NCI-H82 (cell line): Measurements from ENCODE around the gene SLC38A10.

Experiments
- DNase-seq: peaks from one replicate; lab custom pipeline; 2025; lab: John Stamatoyannopoulos, UW

SLC38A10 gene

DNA sequence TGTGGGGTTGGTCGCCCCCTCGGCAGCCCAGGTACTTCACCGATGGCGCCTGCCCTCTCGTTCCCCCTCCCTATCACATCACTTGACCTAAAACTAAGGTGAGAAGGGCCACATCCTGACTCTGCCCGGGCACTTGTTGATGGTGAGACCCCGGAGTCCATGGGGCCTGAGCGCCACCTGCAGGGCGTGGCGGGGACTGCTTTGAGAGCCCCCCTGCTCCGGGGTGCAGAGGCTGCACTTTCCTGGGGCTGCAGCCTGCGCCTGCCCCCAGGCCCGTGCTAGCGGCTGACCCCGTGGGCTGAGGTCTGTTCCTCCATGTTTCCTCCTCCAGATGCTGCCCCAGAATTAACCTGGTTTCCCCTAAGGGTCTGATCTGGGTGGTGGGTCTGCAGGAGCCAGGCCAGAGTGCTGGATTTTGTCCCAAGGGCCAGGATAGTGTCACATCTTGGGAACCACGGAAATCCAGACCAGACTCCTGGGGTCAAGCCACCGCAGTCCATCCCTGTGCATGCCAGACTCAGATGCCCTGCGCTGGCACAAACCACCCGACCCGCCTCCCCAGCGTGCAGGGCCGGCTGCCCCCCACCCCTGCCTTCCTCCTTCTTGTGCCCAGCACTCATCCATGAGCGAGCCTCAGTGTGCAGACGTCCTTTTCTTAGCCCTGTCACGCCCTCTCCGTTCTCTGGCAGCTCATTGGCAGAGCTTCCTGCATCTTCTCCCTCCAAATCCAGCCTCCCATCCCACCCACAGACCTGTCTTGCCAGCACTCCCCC lies 53.3 kb downstream of the SLC38A10 start:
- DNase-seq: peak; percentile 83

GRCh38 chr17:81241203-81241602 lies 53.9 kb downstream of the SLC38A10 start:
- no peak for DNase-seq

GRCh38 chr17:81240761-81241160 lies 54.3 kb downstream of the SLC38A10 start:
- DNase-seq: no peak

GRCh38 chr17:81239714-81240555 lies 55.2 kb downstream of the SLC38A10 start:
- peak; percentile 38 for DNase-seq

GRCh38 chr17:81238815-81239713 lies 56.0 kb downstream of the SLC38A10 start, which contains the start of the genes NDUFAF8 and TEPSIN:
TSS of gene NDUFAF8 (plus strand) at chr17:81239318. CDS start at chr17:81239364, 46 bp downstream.
TSS of gene TEPSIN (minus strand) at chr17:81239055. CDS start at chr17:81239033, 22 bp downstream.
- DNase-seq: peak; percentile 100

GRCh38 chr17:81238490-81238814 lies 56.7 kb downstream of the SLC38A10 start:
- no peak for DNase-seq

GRCh38 chr17:81237591-81238489 lies 57.3 kb downstream of the SLC38A10 start:
- no peak for DNase-seq

DNA sequence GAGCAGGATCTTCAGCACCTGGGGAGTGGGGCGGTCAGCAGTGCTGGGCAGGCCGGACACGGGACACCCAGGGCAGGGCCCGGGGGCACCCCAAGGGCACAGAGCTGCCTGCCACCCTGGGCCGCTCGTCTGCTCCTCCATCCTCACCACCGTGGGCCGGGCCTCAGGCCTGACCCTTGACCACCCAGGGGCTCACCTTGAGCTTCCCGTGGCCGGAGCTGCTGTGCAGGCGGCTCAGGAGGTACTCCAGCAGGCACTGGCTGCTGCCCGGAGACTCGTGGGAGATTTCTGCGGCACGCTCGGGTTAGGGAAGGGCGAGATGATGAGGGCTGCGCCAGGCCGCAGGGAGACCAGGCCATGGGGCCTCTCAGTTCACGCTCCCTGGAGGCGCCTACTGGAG lies 58.3 kb downstream of the SLC38A10 start:
- DNase-seq: no peak

- DNase-seq: no peak
Observed at GRCh38 chr17:81235822-81236740, 59.0 kb downstream of the SLC38A10 start.

GRCh38 chr17:81234940-81235821 lies 59.9 kb downstream of the SLC38A10 start:
- no peak for DNase-seq

GRCh38 chr17:81234506-81234855 lies 60.6 kb downstream of the SLC38A10 start:
- no peak for DNase-seq

DNA sequence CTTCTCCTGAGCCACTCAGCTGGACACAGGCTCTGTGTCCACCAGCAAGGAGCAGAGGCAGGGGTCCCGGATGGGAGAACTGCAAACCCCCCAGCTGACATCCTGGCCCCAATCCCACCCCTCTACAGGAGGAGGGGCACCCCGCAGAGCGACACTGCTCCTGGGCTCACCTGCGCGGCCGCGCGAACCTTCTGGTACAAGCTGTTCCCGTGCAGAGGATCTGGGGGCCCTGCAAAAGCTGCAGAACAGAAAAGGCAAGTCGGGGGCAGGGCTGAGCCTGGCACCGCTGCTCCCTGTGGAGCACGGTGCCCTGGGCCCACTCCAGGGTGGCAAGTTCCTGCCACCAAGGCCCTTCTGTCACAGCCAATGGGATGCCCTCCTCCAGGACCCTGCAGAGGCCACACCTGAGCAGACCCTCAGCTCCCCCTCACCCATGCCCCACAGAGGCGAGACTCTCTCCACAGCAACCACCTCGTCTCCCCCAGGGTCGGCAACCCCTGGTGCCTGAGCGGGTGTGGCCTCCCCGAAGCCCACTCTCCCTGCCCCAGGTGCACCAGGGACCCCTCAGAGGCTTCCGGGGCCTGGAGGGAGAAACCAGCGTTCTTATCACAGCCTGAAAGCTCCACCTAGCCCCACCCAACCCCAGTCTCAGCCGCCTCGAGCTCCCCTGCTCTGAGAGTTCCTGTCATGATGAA lies 61.1 kb downstream of the SLC38A10 start:
- no peak for DNase-seq

DNA sequence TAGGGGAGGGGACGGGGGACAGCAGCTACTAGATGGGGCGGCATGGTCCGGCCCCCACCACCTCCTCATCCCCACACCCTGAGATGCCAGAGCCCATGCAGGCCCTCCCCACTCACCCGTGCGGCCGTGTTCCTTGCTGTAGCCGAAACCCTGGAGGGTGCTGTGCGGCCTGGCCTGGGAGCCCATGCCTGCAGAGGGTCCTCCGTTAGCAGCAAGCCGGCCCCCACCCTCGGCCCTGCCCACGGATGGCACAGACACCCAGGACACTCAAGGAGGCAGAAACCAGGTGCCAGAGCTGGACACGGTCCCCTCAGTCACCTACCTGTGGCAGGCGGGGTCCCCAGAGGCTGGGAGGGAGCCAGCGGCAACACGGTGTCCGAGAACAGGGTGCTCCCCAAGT lies 61.8 kb downstream of the SLC38A10 start:
- no peak for DNase-seq

DNA sequence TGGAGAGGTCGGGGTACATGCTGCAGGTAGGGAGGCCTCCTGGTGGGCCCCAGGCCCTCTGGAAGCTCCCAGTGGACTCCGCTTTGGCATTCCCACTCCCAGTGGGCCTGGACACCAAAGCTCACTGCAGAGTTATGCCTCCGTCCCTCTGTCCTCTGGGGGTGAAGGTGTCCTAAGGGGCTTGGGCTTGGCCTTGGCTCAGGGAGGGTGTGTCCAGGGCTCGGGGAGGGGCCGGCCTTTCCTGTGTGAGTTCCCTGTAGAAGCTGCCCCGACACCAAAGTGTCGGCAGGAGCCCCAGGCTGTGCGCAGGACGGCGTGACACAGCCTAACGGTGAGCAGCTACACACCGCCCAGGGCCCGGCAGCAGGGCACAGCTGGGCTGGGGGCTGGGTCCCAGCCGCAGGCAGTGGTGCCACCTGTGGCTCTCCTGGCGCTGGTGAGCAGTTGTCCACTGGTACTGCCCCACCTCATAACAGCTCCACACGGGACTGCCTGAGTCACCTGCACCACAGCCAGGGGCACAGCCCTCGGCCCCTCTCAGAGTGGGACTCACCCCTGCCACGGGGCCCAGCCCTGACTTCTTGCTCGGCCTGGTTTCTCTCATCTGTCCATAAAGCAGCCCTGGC lies 62.4 kb downstream of the SLC38A10 start:
- DNase-seq: no peak

GRCh38 chr17:81231766-81232581 lies 63.1 kb downstream of the SLC38A10 start:
- no peak for DNase-seq

GRCh38 chr17:81231121-81231645 lies 63.9 kb downstream of the SLC38A10 start:
- DNase-seq: no peak
